ENCODE results near the gene SGIP1.

SGIP1 gene, protein sequence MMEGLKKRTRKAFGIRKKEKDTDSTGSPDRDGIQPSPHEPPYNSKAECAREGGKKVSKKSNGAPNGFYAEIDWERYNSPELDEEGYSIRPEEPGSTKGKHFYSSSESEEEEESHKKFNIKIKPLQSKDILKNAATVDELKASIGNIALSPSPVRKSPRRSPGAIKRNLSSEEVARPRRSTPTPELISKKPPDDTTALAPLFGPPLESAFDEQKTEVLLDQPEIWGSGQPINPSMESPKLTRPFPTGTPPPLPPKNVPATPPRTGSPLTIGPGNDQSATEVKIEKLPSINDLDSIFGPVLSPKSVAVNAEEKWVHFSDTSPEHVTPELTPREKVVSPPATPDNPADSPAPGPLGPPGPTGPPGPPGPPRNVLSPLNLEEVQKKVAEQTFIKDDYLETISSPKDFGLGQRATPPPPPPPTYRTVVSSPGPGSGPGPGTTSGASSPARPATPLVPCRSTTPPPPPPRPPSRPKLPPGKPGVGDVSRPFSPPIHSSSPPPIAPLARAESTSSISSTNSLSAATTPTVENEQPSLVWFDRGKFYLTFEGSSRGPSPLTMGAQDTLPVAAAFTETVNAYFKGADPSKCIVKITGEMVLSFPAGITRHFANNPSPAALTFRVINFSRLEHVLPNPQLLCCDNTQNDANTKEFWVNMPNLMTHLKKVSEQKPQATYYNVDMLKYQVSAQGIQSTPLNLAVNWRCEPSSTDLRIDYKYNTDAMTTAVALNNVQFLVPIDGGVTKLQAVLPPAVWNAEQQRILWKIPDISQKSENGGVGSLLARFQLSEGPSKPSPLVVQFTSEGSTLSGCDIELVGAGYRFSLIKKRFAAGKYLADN

DNA sequence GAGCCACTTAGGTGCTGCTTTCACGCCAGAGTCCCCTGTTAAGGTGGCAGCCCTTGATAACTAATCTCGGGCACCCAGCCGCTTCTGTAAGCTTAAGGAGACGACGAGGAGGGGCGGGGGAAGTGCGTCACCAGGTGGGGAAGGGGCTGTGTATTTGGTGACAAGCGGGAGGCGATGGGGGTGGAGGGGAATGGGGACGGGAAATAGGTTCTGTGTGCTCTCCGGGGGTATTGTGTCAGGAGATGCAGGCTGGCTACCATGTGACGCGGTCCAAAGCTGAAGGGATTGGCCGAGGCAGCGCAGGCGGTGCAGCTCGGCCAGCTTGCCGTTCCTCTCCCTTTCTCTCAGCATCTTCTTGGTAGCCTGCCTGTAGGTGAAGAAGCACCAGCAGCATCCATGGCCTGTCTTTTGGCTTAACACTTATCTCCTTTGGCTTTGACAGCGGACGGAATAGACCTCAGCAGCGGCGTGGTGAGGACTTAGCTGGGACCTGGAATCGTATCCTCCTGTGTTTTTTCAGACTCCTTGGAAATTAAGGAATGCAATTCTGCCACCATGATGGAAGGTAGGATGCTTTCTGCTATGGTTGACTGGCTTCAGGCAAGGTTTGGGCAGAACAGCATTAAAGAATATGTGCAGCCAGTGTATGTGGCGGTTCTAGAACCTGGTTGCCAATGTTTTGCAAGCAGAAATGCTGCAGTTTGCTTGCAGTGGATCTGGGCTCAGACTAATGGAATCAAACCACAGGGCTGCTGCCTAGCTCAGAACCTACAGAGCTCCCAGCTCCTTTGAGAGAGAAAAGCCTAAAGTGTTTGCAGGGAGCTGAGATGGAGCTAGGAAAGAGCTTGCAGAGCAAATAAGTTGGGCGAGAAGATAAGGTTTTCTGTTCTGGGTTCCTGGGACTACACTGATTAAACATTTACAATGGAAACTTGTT is at the start of gene SGIP1:
SGIP1 (plus strand) TSS at position 350 of the 937 bp plus-strand sequence; CDS start at position 556, 206 bp downstream.
- peak; percentile 55 for DNase-seq (ENCODE audit: low read depth)

DNA sequence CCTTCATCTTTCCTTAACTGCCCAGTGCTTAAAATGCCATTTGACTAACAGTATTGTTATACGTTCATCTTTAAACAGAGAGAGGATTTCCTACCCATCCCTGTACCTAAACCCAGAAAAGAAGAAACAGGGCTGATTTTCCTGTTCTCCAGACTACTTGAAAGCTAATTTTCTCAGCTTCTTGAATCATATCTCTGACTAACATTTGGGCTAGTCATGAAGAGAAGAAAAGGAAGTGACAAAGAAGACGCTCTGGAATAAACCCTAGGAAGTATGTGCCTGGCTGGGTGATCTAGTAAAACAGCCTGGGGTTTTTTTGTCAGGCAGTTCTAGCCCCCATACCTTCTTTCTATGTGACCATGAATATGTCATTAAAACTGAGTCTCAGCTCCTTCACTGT is 44.8 kb upstream of the SGIP1 start:
- no peak for DNase-seq (ENCODE audit: low read depth)

DNA sequence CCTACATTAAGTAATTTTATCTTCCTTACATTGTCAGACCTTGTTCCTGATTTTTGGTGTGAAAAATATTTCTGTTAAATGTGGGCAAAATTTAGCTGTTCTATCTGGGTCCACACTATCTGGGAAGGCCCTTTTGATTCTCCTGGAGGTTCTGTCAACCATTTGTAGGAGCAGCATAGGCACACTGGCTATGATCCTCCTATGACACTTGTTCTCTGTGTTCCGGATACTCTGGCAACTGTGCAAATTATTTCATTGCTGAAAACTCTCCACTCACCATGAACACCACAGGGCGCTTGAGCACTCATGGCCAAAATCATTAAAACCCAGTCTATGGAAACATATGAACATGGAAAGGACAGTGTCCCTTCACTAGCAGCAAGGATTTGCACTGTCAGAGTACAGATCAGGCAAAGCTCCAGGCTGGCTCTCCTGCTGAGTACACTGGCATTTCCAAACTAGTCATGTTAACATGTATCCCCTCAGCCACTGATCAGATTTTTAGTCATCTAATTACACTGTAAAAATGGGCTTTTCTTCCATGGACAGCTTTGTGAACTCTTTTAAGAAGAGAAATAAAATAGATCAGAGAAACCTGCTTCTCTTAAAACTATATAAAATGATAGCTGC is 43.9 kb upstream of the SGIP1 start:
- no peak for DNase-seq (ENCODE audit: low read depth)

DNA sequence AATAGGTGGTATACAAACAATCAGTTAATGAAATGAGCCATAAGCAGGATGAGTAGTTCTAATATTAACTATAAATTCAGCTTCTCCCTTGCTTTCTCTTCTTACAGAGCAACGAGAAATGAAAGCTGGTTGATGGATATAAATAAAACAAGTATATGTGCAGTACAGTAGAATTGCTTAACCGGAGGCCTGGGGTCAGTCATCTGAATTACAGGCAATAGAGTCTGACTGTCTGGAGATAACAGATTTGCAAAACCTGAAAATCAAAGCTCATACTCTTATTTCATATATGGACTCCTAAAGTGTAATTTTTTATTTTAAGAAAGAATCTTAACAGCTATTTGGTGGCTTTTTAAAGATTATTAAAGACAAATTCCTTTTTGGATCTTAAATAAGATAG is 43.1 kb upstream of the SGIP1 start:
- no peak for DNase-seq (ENCODE audit: low read depth)

DNA sequence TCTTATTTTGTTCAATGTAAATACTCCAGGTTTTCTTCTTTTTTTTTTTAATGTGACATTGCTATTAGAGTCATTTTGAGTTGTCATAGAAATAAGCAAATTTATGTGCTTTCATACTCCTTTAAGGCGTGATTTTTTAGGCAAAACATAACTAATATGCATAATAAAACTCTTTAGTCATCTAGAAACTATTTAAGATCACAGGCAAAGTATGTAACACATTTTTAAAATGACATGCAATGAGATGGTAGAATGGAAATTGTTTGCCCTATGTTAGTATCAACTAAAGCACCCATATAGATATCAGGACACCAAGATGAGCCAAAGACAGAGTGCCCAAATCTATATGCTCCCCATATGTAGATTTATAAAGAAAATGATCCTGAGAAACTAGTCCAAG is 41.5 kb upstream of the SGIP1 start:
- DNase-seq (ENCODE audit: low read depth): no peak

DNA sequence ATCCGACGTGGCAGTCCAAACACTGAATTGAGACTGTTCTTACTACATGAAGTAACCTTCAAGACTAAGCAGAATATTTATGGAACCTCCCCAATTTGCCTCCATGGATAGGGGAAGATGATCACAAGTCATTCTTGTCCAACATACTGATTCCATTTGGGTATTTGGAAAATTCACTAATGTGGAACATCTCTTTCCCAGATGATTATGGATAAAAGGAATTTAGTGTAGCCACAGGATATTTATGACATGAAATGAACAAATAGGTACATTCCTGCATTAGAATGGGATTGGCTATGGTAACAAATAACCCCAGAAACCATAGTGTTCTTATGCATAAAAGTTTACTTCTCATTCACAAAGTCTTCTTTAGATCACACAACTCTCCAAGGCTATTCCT is 40.2 kb upstream of the SGIP1 start:
- no peak for DNase-seq (ENCODE audit: low read depth)

DNA sequence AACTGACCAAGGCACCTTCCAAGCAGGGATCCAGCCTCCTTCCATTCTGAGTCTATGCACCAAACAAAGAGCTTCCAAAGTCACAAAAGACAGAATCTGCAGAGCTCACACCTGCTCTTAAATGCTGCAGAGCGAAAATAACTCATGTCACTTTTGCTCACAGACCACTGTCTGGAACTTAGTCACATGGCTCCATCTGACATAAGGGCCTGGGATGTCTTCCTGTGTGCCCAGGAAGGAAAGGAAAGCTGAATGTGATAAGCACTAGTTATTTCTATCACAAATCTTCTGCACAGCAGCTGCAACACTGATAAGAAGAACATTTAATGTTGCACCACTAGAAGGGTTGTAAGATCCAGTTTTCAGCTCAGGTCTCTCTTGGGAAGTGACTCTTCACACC is 39.5 kb upstream of the SGIP1 start:
- DNase-seq (ENCODE audit: low read depth): no peak

DNA sequence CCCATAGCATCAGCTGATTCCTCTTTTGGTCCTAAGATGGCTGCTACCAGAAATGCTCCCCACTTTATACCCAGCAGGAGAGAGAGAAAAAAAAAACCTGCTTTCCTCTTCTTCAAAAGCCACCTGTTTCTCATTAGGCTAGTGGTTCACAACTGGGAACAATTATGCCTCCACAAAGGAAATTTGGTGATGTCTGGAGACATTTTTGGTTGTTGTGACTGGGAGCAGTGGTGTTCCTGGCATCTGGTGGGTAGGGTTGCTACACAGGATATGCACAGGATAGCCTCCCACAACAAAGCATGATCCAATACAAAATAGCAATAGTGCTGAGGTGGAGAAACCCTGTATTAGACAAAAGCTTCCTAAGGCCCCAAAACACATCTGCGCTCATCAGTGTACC is 38.5 kb upstream of the SGIP1 start:
- peak; percentile 90 for DNase-seq (ENCODE audit: low read depth)

DNA sequence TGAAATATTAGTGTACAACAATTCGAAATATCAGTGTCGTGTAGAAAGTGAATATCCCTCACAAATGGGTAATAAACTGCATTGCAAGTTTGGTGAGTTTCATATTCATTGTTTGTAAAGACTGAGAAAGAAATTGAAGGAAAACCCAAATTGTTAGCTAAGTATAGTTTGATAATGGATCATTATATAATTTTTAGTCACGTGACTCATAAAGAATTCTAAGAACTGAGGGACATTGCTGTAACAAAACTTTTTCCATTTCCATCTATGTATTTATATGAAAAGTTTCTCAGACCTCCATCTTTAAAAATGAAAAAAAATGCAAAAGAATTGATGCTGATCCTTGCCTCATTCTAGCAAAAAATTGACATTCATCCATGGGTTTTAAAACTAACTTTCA is 36.0 kb upstream of the SGIP1 start:
- DNase-seq (ENCODE audit: low read depth): no peak

DNA sequence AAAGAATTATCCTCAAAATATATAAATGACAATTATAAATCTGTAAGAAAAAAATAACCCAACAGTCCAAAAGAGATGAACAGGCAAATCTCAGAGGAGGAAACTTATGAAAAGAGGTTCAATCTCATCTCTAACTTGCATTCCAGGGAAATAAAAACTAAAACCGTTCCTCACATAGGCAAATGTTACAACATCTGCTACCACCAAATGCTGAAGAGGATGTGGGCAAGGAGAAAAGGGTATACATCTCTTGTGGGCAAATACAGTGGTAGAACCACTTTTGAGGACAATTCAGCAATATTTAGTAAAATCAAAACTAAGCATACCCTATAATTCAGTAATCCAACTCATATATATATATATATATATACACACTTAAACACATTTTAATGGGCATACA is 33.7 kb upstream of the SGIP1 start:
- DNase-seq (ENCODE audit: low read depth): no peak

DNA sequence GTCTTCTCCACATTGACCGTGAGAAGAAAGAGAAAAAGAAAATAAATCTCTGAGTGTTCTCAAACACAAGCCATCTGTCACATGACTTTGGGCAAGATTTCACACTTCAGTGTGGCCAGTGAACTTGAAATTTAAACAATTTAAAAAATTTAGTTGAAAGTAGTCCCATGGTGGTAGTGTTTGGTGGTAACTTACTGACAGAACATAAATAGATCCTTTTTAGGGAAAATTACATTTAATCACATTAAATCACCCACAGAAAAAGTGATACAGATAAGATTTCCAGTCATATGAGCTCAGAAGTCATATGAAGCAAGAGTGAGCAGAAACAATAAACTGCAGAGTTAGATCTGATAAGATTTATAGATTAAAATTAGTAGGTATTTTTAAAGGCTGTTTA is 31.9 kb upstream of the SGIP1 start:
- DNase-seq (ENCODE audit: low read depth): no peak

DNA sequence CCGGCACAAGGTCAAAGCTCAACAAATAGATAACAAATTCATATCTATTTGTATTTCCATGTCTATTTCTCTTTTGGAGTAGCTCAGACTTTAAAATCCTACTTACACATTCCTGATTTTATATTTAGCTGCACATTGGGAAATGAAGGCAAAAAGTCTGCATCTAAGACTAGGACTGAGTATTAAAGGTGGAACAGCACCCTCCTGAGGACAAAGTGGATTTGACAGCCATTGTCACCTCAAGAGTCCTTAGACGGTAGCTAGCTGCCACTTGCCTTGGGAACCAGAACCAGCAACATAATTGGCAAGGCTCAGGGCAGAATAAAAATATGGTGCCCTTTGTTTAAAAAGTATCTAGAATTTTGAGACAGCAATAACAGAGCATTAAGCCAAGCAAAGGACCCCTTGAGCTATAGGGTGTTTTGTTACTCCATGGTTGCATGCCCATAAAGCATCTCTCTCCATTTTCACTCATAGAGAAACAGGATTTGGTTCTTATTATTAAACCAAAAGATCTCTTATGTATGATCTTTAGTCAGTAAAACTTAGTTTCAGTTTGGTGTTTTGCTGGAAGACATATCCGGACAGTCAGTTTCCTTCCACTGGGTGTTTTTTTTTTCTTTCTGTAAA is 30.0 kb upstream of the SGIP1 start:
- DNase-seq (ENCODE audit: low read depth): no peak

DNA sequence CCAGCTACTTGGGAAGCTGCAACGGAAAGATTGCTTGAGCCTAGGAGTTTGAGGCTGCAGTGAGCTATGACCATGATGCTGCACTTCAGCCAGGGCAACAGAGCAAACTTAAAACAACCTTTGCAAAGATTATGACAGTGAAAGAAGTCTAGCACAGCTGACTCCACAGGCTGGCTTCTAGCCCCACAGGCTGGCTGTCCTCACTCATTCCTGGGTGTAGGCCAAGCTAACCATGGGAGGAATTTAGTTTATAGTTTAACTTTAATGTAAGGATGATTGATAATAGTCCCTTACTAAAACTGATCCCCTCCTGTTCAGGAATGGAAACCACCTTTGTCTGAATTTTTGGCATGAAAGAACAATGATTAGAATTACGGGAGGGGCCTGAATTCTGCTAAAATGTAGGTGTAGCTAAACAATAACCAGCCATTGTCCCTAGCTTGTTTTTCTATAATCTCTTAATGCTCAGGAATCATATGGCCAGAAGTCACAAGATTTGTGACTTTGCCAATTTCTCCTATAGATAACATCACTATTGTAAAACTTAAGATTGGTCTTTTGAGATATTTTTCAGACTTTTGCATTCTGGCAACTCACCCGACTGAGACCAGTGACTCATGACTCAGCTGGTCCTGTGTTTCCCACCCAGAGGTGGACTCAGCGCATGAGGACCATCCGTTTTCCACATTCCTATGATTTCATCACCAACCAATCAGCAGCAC is 28.1 kb upstream of the SGIP1 start:
- DNase-seq (ENCODE audit: low read depth): no peak

DNA sequence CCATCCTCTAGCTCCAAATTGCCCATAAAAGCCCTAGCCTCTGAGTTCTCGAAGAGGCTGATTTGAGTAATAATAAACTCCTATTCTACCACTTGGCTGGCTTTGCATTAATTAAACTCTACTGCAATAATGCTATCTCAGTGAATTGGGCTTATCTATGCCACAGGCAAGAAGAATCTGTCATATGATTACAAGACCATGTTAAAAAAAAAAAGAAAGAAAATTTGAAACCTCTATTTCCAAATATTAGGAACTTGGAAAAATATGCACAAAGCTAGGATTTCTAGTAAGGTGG is 27.6 kb upstream of the SGIP1 start:
- no peak for DNase-seq (ENCODE audit: low read depth)

DNA sequence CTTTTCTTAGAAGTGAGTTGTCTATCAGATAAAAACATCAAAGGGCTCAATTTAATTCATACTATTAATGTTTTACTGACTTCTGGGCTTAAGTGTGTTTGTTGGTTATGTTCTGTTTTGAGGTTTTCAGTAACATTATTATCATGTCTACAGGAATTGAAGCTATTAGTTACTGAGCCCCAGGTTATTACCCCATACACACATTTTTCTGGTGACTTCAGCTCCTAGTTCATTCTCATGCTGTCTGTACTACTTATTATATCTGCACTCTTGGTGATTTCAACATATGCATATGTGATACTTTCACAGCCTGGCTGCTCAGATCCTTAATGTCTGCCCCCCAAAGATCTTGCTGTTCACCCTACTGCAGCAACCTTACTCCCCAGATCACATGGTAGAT is 27.0 kb upstream of the SGIP1 start:
- DNase-seq (ENCODE audit: low read depth): no peak

DNA sequence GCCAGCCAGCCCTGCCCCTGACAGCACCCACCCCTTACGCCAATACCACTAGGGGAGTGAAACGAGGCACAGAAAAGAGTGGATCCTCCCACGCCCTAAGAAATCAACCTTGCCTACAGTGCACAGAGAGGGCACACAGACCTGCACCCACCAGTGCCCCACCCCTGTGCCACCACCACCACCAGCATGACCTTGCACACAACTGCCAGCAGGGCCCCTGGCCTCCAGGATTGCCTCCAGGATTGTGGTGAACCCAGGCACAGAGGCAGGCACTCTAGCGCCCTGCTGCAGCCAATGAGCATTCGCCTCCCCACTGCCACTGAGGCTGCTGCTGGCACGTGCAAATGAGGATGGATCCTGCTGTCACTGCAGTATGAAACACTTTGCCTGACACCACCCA is 23.5 kb upstream of the SGIP1 start:
- no peak for DNase-seq (ENCODE audit: low read depth)

DNA sequence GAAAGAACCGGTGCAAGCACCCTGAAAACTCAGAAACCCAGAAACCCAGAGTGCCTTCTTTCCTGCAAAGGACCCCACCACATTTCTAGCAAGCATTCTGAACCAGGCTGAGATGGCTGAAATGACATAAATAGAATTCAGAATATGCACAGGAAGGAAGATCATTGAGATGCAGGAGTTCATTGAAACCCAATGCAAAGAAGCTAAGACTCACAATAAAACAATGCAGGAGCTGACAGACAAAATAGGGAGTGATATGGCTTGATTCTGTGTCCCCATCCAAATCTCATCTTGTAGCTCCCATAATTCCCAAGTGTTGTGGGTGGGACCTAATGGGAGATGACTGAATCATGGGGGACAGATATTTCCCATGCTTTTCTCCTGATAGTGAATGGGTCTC is 22.8 kb upstream of the SGIP1 start:
- DNase-seq (ENCODE audit: low read depth): no peak

DNA sequence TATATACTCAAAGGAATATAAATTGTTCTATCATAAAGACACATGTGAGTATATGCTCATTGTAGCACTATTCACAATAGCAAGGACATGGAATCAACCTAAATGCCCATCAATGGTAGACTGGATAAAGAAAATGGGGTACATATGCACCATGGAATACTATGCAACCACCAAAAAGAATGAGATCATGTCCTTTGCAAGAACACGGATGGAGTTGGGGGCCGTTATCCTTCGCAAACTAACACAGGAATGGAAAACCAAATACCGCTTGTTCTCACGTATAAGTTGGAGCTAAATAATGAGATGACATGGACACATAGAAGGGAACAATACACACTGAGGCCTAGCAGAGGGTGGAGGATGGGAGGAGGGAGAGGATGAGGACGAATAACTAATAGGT is 16.0 kb upstream of the SGIP1 start:
- no peak for DNase-seq (ENCODE audit: low read depth)

DNA sequence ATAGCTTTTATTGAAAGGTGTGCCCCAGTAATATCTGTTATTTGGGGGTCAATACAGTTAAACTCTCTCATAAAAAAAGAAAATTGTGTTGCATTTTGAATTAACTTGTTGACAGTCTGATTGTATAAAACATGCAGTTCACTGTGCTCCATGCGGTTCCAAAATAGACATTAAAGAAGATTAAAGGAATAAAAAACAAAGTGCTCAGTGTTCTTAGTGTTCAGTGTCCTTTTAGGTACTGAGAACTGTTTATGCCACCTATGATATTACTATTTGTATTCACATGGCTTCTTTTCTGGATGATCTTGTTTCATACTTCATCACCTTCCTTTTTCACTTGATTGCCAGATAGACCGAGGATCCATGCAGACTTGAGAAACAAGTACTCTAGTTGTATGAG is 15.3 kb upstream of the SGIP1 start:
- no peak for DNase-seq (ENCODE audit: low read depth)

DNA sequence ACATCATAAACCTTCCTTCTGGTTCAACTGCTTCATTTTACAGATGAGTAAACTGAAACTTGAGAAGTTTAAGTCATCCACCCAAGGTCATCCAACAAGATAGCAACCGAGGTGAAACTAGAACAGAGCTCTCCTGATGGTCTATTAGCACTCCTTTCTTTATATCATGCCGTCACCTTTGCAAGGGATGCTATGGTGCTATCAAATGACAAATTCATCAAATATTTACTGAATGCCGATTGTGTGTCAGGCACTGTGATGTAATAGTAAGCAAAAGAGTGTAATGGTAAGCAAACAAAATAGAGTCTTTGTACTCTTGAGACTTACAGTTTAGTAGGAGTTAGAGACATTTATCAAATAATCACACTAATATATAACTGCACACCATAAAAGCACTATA is 14.0 kb upstream of the SGIP1 start:
- DNase-seq (ENCODE audit: low read depth): no peak

DNA sequence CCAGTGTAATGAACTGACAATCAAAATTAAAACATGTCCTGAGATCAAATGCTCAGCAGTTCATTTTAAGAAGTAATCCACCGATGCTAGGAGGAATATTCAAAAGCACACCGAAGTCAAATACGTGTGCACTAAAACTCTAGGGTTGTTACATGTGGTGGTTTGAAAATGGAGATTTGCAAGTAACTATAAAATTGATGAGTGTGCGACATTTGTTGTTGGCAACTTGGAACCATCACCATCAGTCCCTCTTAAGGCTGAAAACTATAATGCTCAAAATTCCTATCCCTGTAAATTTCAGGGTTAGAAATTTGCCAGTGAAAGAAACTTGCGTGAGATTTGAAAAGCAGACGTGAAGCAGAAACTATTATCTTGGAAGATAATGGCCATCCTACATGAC is 13.3 kb upstream of the SGIP1 start:
- no peak for DNase-seq (ENCODE audit: low read depth)

Measured in GM04504 (cell line).